Thyroid gland (tissue), 4 donors: ENCODE data around the gene RAP1GAP2. TPM values are rescaled to one million over a fixed set of nuclear protein-coding genes. Genes with fewer than 3 reads are reported as not detected.
"Not testable (repeated sequence)": the region's sequence is repeated elsewhere in the genome, so short reads cannot be mapped to it uniquely, and the experiment has no call there.

Experiments
- DNase-seq, 2 donors: peaks; one replicate each; pipeline ENCODE4 v3.0.0-alpha.2; 2019
- H3K27ac ChIP-seq, 3 donors: fragments of 200-600 bp; sonication (generic); 1 replicate in 2 of 3; 2 replicates in 1 of 3; pipeline ENCODE4 v1.5.1; 2016 to 2019; ENCODE audit warnings: mild to moderate bottlenecking in 1 of 3, moderate library complexity in 1 of 3
- H3K27me3 ChIP-seq: fragments of 200-600 bp; sonication (generic); one replicate; pipeline ENCODE4 v1.5.1; 2019
- H3K36me3 ChIP-seq, 2 donors: fragments of 200-600 bp; sonication (generic); one replicate each; pipeline ENCODE4 v1.5.1; 2016 to 2019
- H3K4me1 ChIP-seq, 2 donors: fragments of 200-600 bp; sonication (generic); one replicate each; pipeline ENCODE4 v1.5.1; 2017 to 2019
- H3K4me3 ChIP-seq, 3 donors: fragments of 200-600 bp; sonication (generic); replicated peaks in 1 of 3; 1 replicate in 2 of 3; 2 replicates in 1 of 3; pipeline ENCODE4 v1.5.1; 2016; ENCODE audit warnings: mild to moderate bottlenecking in 1 of 3
- H3K9me3 ChIP-seq: fragments of 200-600 bp; sonication (generic); one replicate; pipeline ENCODE4 v1.5.1; 2017
- CTCF ChIP-seq, 6 experiments: fragments of 200-600 bp in 3 of 6; fragments of 450-650 bp in 3 of 6; sonication (generic) in 3 of 6; IDR thresholded peaks; one replicate each; pipeline ENCODE4 v1.5.1; 2016 to 2019; ENCODE audit warnings: antibody characterized with exemption in 6 of 6, mild to moderate bottlenecking in 2 of 6, inconsistent platforms in 1 of 6, moderate library complexity in 1 of 6
- POLR2A ChIP-seq, 2 donors: fragments of 450-650 bp; IDR thresholded peaks; one replicate each; pipeline ENCODE4 v1.6.1; 2017; ENCODE audit warnings: antibody characterized with exemption in 2 of 2, mild to moderate bottlenecking in 2 of 2, moderate library complexity in 1 of 2
- WGBS, 2 donors: methylation state at CpG; one replicate each; pipeline ENCODE4 v1.1.5; 2017; 5-methylcytosine and 5-hydroxymethylcytosine counted together
- intact Hi-C: fragments of 100-400 bp; cut with DNase I; formaldehyde crosslinking; loops from one replicate; pipeline ENCODE4 v1.15.1; 2023
- total RNA-seq, 4 donors: library from RNA; depleted of rRNA; stranded (reverse); fragments of >200 nt; gene quantifications; one replicate each; pipeline ENCODE4 v1.2.3, GENCODE V29; 2016

The RAP1GAP2 gene
- total RNA-seq, 4 donors from 2014 or later: 5.9 to 8.4 (median 6.8) TPM

GRCh38 chr17:2780256-2780655 lies 16.0 kb upstream of the RAP1GAP2 start:
- H3K4me1 ChIP-seq: peaks cover 0 to 6% of the 10 kb centered on the region in 2 donors
- intact Hi-C loops: no loop called here
- no peaks in the 10 kb centered on the region for H3K36me3 ChIP-seq
- TF ChIP-seq CTCF (IDR thresholded peaks at IDR 0.05) (no peak), POLR2A (IDR thresholded peaks at IDR 0.05) (no peak)
- no peak for DNase-seq
- 91% methylated on average over 12 of the region's 12 CpGs for WGBS, 2 donors
- no peak overlapping the region for H3K4me3 ChIP-seq
- no peaks in the 10 kb centered on the region for H3K9me3 ChIP-seq
- H3K27me3 ChIP-seq: no peaks in the 10 kb centered on the region
- H3K27ac ChIP-seq: no peak overlapping the region

- Histone ChIP-seq H3K36me3 (no peaks in the 10 kb centered on the region), H3K4me3 (no peak overlapping the region), H3K27ac (no peak overlapping the region), H3K9me3 (no peaks in the 10 kb centered on the region), H3K4me1 (peaks cover 0 to 6% of the 10 kb centered on the region in 2 donors), H3K27me3 (no peaks in the 10 kb centered on the region)
- intact Hi-C loops: no loop called here
- 86 to 89% methylated on average over 9 of the region's 9 CpGs for WGBS, 2 donors
- DNase-seq: no peak
- TF ChIP-seq POLR2A (IDR thresholded peaks at IDR 0.05) (no peak), CTCF (IDR thresholded peaks at IDR 0.05) (no peak)
These were observed 15.2 kb upstream of the RAP1GAP2 start for GRCh38 chr17:2780931-2781454.

DNA sequence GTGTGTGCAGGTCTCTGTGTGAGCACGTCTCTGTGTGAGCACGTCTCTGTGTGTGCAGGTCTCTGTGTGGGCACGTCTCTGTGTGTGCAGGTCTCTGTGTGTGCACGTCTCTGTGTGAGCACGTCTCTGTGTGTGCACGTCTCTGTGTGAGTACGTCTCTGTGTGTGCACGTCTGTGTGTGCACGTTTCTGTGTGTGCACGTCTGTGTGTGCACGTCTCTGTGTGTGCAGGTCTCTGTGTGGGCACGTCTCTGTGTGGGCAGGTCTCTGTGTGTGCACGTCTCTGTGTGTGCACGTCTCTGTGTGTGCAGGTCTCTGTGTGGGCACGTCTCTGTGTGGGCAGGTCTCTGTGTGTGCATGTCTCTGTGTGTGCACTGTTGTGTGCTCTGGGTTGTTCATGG lies 14.6 kb upstream of the RAP1GAP2 start:
- H3K4me3 ChIP-seq, intact Hi-C loops, DNase-seq, H3K27me3 ChIP-seq, H3K27ac ChIP-seq, H3K36me3 ChIP-seq, H3K9me3 ChIP-seq, H3K4me1 ChIP-seq: not testable (repeated sequence)
- WGBS, 2 donors: 90 to 92% methylated on average over 6 to 15 of the region's 15 CpGs

GRCh38 chr17:2782055-2782454 lies 14.2 kb upstream of the RAP1GAP2 start:
- TF ChIP-seq CTCF (IDR thresholded peaks at IDR 0.05) (no peak), POLR2A (IDR thresholded peaks at IDR 0.05) (no peak)
- Histone ChIP-seq H3K4me1 (peaks cover 0 to 2% of the 10 kb centered on the region in 2 donors), H3K4me3 (no peak overlapping the region), H3K9me3 (no peaks in the 10 kb centered on the region), H3K27ac (no peak overlapping the region), H3K36me3 (no peaks in the 10 kb centered on the region), H3K27me3 (no peaks in the 10 kb centered on the region)
- 55 to 58% methylated on average over 5 of the region's 6 CpGs for WGBS, 2 donors
- intact Hi-C loops: no loop called here
- DNase-seq: no peak

DNA sequence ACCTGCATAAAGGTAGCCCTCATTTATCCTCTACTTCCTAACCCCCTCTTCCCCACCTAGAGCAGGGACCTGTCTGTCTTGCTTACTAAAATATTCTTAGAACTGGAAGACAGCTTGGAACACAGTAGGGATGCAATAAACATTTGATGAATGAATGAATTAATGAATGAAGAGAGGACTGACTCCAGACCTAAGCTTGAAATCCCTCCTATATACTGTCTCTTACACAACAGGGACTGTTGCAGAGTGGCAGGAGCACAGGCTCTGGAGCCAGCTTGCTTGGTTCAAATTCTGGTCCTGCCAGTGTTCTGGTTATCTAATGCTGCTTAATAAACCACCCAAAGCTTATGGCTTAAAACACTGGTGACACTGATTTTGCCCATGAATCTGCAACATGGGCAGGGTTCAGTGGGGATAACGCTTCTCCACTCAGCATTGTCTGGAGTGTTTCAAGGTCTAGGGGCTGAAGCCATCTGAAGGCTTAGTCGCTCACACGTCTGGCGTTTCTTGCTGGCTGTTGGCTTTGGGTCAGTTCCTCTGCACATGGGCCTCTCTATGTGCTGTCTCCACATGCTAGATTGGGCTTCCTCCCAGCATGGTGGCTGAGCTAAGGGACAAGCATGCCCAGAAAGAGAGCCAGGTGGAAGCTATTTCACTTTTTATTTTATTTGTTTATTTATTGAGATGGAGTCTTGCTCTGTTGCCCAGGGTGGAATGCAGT lies 12.8 kb upstream of the RAP1GAP2 start:
- Histone ChIP-seq H3K27me3 (no peaks in the 10 kb centered on the region), H3K4me3 (no peak overlapping the region), H3K27ac (no peak overlapping the region), H3K9me3 (no peaks in the 10 kb centered on the region), H3K36me3 (no peaks in the 10 kb centered on the region), H3K4me1 (no peaks in the 10 kb centered on the region)
- intact Hi-C loops: no loop called here
- TF ChIP-seq CTCF (IDR thresholded peaks at IDR 0.05): no peak
- TF ChIP-seq POLR2A (IDR thresholded peaks at IDR 0.05): no peak
- WGBS, 2 donors: 71 to 90% methylated on average over 4 of the region's 4 CpGs
- DNase-seq: no peak
